Midbrain (tissue), 1 donor: Measurements from ENCODE around the gene PPIF.
"Not testable (repeated sequence)": the region's sequence is repeated elsewhere in the genome, so short reads cannot be mapped to it uniquely, and the experiment has no call there.

ENCODE experiments used
- DNase-seq: peaks from one replicate; lab custom pipeline; 2025; lab: John Stamatoyannopoulos, UW

The PPIF gene

GRCh38 chr10:79331709-79332108 is 15.6 kb upstream of the PPIF start:
- no peak for DNase-seq

- DNase-seq, result not testable (repeated sequence)
Measured at GRCh38 chr10:79332610-79333315, 14.5 kb upstream of the PPIF start.

GRCh38 chr10:79333513-79333912 is 13.8 kb upstream of the PPIF start:
- DNase-seq, result no peak

- DNase-seq, result no peak
Measured at GRCh38 chr10:79334573-79334972, 12.7 kb upstream of the PPIF start.

GRCh38 chr10:79335094-79335469 is 12.2 kb upstream of the PPIF start:
- DNase-seq, result peak; percentile 82

- peak; percentile 95 for DNase-seq
Measured at GRCh38 chr10:79335470-79336235, 11.6 kb upstream of the PPIF start.

GRCh38 chr10:79336276-79336675 is 11.0 kb upstream of the PPIF start:
- no peak for DNase-seq

GRCh38 chr10:79336739-79337138 is 10.5 kb upstream of the PPIF start:
- DNase-seq, result no peak

GRCh38 chr10:79337783-79338469 is 9.3 kb upstream of the PPIF start:
- DNase-seq, result not testable (repeated sequence)

GRCh38 chr10:79339266-79339665 is 8.0 kb upstream of the PPIF start:
- DNase-seq, result no peak

GRCh38 chr10:79340646-79341244 is 6.5 kb upstream of the PPIF start:
- DNase-seq, result no peak

- DNase-seq, result no peak
Measured at GRCh38 chr10:79342295-79342761, 4.9 kb upstream of the PPIF start.

- DNase-seq, result no peak
Measured at GRCh38 chr10:79342811-79343561, 4.3 kb upstream of the PPIF start.

GRCh38 chr10:79344502-79345195 is 2.6 kb upstream of the PPIF start:
- DNase-seq, result no peak

GRCh38 chr10:79345241-79346011 is 1.8 kb upstream of the PPIF start:
- no peak for DNase-seq

GRCh38 chr10:79346012-79346340 is 1.3 kb upstream of the PPIF start:
- no peak for DNase-seq

GRCh38 chr10:79346388-79347225 is 662 bp upstream of the PPIF start:
- DNase-seq, result no peak

- peak; percentile 30 for DNase-seq
Measured at GRCh38 chr10:79347894-79348639, 798 bp downstream of the PPIF start.

GRCh38 chr10:79348640-79348988 is 1.3 kb downstream of the PPIF start:
- DNase-seq, result no peak
